Vagina (tissue), 2 donors: ENCODE results near the gene CMIP. TPM values are rescaled to one million over a fixed set of nuclear protein-coding genes. Genes with fewer than 3 reads are reported as not detected.
A peak's percentile ranks its signal among the peaks of the same experiment; 100 is the strongest.

ENCODE experiments used
- DNase-seq, 2 donors: peaks; one replicate each; pipeline ENCODE4 v3.0.0-alpha.2; 2017; ENCODE audit errors: extremely low spot score in 2 of 2
- H3K27ac ChIP-seq: fragments of 200-600 bp; sonication (generic); one replicate; pipeline ENCODE4 v1.5.1; 2019
- H3K27me3 ChIP-seq: fragments of 200-600 bp; sonication (generic); one replicate; pipeline ENCODE4 v1.5.1; 2019
- H3K36me3 ChIP-seq, 2 donors: fragments of 200-600 bp; sonication (generic); one replicate each; pipeline ENCODE4 v1.5.1; 2017 to 2019
- H3K4me1 ChIP-seq: fragments of 200-600 bp; sonication (generic); one replicate; pipeline ENCODE4 v1.5.1; 2019
- H3K4me3 ChIP-seq, 2 donors: fragments of 200-600 bp; sonication (generic); 1 replicate in 1 of 2; 2 replicates in 1 of 2; pipeline ENCODE4 v1.5.1; 2016 to 2019
- H3K9me3 ChIP-seq: fragments of 200-600 bp; sonication (generic); one replicate; pipeline ENCODE4 v1.5.1; 2019
- CTCF ChIP-seq, 3 experiments: fragments of 450-650 bp in 2 of 3; fragments of 200-600 bp in 1 of 3; sonication (generic) in 1 of 3; IDR thresholded peaks; one replicate each; pipeline ENCODE4 v1.5.1; 2017 to 2019; ENCODE audit warnings: antibody characterized with exemption in 3 of 3, mild to moderate bottlenecking in 2 of 3, moderate library complexity in 2 of 3
- POLR2A ChIP-seq, 2 donors: fragments of 450-650 bp; IDR thresholded peaks; one replicate each; pipeline ENCODE4 v1.6.1; 2017; ENCODE audit warnings: antibody characterized with exemption in 2 of 2, mild to moderate bottlenecking in 2 of 2, moderate library complexity in 2 of 2
- POLR2AphosphoS5 ChIP-seq, 2 donors: sonication (generic); formaldehyde crosslinking; IDR thresholded peaks; one replicate each; pipeline ENCODE4 v1.9.0; 2017; ENCODE audit warnings: antibody characterized with exemption in 2 of 2, mild to moderate bottlenecking in 2 of 2, low read depth in 1 of 2; ENCODE audit not compliant: insufficient read depth in 1 of 2
- intact Hi-C: fragments of 100-400 bp; cut with DNase I; formaldehyde crosslinking; loops from one replicate; pipeline ENCODE4 v1.15.1; 2023
- total RNA-seq: library from RNA; depleted of rRNA; stranded (reverse); fragments of >200 nt; gene quantifications from one replicate; pipeline ENCODE4 v1.2.3, GENCODE V29; 2016

CMIP gene
- total RNA-seq, 1 donor from 2014 or later = 66.3 TPM

GRCh38 chr16:81515721-81516120 lies 71.1 kb downstream of the CMIP start:
- TF ChIP-seq POLR2AphosphoS5 (IDR thresholded peaks at IDR 0.05; ENCODE audit: insufficient read depth in 1 of 2, low read depth in 1 of 2) = no peak
- no peak for TF ChIP-seq CTCF (IDR thresholded peaks at IDR 0.05)
- no peak for TF ChIP-seq POLR2A (IDR thresholded peaks at IDR 0.05)
- Histone ChIP-seq H3K4me3 (no peak overlapping the region), H3K36me3 (no peaks in the 10 kb centered on the region), H3K27ac (peak overlapping the region; percentile 60), H3K4me1 (peaks cover 51% of the 10 kb centered on the region), H3K27me3 (no peaks in the 10 kb centered on the region), H3K9me3 (no peaks in the 10 kb centered on the region)
- intact Hi-C loops = no loop called here
- no peak for DNase-seq

DNA sequence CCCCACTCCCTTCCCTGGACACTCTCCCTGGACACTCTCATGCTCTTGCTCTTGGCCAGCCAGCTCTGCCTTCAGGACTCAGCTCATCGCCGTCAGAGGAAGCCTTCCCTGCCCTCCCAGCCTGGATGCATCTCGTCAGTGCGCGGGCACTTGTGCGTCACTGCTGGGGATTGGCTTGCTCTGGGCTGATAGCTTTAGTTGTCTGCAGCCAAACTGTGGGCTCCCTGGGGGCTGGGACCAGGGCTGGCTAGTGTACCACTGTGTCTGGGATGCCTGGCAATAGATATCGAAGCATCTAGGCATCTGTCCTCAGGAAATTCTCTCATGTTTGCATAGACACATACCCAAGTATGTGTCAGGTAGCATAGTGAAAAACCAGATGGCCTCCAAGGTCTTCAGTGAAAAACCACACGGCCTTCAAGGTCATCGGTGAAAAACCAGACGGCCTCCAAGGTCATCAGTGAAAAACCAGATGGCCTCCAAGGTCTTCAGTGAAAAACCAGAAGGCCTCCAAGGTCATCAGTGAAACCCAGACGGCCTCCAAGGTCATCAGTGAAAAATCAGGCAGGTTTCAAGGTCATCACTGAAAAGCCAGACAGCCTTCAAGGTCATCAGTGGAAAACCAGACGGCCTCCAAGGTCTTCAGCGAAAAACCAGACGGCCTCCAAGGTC lies 72.0 kb downstream of the CMIP start:
- Histone ChIP-seq H3K27ac (peak overlapping the region; percentile 7), H3K36me3 (no peaks in the 10 kb centered on the region), H3K4me1 (peaks cover 54% of the 10 kb centered on the region), H3K9me3 (no peaks in the 10 kb centered on the region), H3K4me3 (no peak overlapping the region), H3K27me3 (no peaks in the 10 kb centered on the region)
- no peak for DNase-seq
- TF ChIP-seq CTCF (IDR thresholded peaks at IDR 0.05) = no peak
- intact Hi-C loops = no loop called here

- intact Hi-C loops = no loop called here
- Histone ChIP-seq H3K36me3 (no peaks in the 10 kb centered on the region), H3K4me3 (no peak overlapping the region), H3K4me1 (peaks cover 58% of the 10 kb centered on the region), H3K9me3 (no peaks in the 10 kb centered on the region), H3K27ac (no peak overlapping the region), H3K27me3 (no peaks in the 10 kb centered on the region)
- no peak for DNase-seq
- TF ChIP-seq CTCF (IDR thresholded peaks at IDR 0.05) = no peak
- TF ChIP-seq POLR2A (IDR thresholded peaks at IDR 0.05) = no peak
- TF ChIP-seq POLR2AphosphoS5 (IDR thresholded peaks at IDR 0.05; ENCODE audit: insufficient read depth in 1 of 2, low read depth in 1 of 2) = no peak
Observed at GRCh38 chr16:81517150-81517499, 72.5 kb downstream of the CMIP start.

DNA sequence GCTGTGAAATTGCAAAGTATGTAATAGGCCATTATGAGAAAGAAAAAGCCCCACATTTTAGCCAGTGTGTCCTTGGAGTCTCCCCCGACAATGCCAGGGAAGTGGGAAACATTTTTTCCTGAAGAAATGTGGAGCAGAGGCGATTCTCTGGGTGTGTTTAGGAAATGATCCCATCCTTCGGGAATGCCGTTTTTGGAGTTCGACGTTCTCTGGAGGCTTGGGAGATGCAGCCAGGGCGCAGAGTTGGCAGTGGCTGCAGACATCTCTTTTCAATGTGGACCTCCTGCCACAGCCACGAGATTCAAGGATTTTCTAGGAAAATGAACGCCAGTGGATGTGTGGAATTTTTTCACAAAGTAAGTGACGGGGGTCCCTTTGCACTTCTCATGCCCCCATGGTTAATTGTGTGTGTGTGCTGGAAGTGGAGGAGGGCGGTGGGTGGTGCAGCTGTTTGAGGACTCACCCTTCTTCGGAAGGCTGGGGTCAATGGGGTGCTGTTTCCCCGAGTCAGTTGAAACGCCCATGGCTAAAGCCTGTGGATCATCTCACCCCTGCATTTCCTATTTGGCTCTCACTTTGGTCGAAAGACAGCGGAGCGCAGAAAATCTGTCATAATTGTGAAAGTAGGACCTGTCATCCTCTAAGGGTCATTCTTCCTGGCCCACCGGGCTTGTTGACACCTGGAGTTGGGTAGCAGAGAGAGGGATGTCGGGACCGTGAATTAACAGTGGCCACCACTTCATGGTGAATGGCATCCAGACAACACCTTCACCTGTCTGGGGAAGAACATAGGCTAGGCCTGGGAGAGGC lies 73.2 kb downstream of the CMIP start:
- intact Hi-C loops = no loop called here

More for the DNA sequence above, 73.2 kb downstream of the CMIP start:
- no peaks in the 10 kb centered on the region for H3K27me3 ChIP-seq
- no peak for TF ChIP-seq CTCF (IDR thresholded peaks at IDR 0.05)
- TF ChIP-seq POLR2A (IDR thresholded peaks at IDR 0.05) = no peak
- TF ChIP-seq POLR2AphosphoS5 (IDR thresholded peaks at IDR 0.05; ENCODE audit: insufficient read depth in 1 of 2, low read depth in 1 of 2) = no peak
- no peaks in the 10 kb centered on the region for H3K9me3 ChIP-seq
- no peak overlapping the region for H3K4me3 ChIP-seq
- no peak for DNase-seq
- H3K36me3 ChIP-seq = no peaks in the 10 kb centered on the region
- H3K4me1 ChIP-seq = peaks cover 55% of the 10 kb centered on the region
- H3K27ac ChIP-seq = peak overlapping the region; percentile 8
